Inferior parietal cortex (tissue), 1 donor: ENCODE data around the gene TFAP2A.
A peak's percentile ranks its signal among the peaks of the same experiment; 100 is the strongest.

Experiments used
- DNase-seq: peaks from one replicate; pipeline ENCODE4 v3.0.0-alpha.2; 2016; ENCODE audit errors: extremely low spot score

TFAP2A gene

DNA sequence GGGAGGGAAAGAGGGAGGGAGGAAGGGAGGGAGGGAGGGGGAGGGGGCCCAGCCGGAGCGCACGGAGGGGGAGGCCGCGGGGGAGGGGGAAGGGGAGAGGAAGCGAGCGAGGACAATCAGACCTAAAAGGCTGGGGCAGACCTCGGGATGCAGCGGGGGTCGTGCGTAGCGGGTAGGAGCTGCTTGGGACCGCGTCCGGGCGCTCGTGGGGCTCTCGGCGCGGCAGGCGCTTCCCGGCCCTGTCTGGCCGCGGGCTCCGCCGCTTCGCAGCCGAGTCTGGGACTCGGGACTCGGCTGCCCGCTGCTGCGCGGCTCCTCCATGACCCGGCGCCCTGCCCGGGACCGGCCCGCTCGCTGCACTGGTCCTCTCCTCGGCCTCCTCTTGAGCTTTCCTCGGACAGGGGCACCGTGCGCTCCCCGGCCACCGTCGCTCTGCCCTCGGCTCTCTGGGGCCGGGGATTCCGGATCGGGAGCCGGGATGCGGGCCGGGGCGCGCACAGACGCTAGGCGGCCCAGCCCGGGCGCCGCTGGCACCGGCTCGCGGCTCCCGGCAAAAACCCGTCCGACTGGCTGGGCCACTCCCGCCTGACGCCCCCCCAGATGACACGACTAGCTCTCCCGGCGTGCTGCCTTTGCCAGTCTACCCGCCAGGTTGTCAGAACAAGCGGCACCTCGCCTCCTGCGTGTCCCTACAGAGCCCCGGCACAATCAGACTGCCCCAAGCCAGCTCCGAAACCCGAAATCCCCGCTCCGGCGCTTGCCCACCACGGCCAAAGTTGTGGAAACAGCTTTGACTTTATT, 2.2 kb downstream of the TFAP2A start:
- DNase-seq: no peak

DNA sequence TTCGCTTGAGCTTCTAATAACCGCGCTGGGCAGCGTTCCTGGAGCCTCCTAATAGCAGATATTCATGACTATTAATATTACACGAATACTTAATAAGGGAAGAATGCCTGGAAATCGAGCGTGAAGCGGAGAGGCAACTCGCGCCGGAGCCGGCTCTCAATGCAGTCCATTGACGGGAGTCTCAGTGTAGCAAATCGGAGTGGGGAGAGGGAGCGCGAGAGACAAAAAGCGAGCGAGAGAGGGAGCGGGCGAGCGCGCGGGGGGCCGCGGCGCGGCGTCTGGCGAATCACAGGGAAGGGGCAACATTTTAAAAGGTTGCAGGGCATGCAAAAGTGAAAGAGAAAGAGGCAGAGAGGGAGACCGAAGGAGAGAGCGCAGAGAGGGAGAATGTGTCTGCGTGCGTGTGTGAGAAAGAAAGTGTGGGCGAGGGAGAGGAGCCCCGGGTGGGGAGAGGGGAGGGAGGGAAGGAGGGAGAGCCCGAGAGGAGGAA, 2.9 kb downstream of the TFAP2A start:
- no peak for DNase-seq

DNA sequence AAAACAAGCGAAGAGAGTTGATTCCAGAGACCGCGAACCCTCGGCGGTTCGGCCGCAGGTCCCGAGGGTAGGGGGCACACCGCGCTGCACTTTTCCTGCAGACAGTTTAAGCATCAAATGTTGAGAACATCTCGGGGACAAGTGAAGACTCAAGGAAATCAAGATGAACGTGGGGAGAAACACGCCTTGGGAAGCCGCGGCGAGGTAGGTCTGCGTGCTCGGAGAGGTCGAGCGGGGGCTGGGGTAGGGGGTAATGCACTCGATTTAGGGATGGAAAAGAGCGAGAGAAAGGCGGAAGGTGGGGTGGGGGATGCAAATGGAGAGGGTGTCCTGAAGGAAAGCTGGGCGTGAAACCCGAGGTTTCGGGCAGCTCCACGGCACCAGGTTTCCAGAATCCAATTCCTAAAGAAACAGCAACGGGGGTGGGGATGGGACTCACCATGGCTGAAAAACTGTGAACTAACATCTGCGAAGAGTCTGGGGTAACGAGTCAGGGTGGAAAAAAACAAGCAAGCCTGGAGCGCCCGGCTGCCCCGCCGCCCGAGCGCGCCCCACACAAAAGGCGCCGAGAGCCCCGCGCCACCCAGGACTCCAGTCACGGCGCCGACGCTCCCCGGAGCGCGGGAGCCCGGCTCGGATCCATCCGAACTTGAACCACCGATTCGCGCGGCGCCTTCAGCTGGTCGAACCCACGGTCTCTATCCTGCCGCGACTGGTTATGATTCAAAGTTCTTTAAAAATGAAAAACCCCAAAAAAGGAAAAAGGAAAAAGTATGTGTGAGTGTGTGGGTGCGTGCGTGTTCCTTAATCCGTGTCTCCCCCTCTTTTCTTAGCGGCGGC, 3.5 kb downstream of the TFAP2A start:
- DNase-seq: no peak

DNA sequence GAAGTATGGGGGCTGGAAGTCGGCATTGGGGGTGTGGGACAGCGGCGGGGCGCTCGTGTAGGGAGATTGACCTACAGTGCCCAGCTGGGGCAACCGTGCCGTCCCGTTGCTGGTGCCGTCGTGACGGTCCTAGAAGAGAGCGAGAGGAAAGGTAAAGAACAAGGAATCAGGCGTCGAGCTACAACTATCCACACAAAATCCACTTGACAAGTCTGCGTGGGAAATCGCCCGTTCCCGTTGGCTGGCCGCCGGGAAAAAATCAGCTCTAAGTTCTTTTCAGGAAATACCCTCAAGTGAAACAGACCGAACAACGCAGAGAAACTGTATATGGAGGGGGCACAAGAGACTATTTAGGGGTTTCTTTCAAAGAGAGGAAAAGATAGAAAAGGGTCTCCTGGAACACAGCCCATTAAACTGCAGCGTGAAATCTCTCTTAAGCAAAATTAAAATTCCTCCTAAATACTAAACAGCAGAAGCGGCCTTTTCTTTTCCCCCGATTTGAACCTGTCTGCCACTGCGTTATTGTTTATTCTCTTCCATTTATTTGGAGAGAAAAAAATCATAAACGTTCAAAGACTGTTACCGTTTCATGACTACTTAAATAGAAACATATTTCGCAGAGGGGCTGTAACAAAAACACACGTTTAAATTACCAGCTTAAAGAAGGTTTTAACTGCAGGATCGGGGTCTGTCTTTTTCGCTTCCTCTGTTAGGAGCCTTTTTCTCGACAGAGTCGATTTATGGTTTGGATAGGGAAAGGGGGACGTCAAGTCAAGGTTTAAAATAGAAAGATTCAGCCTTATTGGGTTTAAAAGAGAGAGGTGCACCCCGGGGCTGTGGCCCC, 4.4 kb downstream of the TFAP2A start:
- no peak for DNase-seq

DNA sequence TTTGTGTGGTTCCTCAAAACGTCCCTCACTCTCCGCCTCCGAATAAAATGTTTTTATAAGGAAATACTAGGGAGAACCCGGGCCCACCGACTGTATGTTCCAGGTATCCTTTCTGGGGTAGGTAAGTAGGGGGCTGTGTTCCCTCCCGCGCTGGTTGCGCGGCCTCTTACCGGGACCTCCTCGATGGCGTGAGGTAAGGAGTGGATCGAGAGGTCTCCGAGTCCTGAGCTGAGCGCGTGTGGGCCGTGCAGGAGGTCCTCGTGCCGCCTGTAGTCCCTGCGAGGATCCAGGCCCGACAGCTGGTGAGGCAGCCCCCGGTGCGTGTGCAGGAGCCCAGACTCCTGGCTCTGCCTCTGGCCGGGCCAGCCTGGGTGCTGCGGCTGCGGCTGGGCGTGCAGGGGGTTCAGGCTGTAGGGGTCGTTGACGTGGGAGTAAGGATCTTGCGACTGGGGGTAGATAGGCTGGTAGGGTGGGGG, 5.1 kb downstream of the TFAP2A start:
- no peak for DNase-seq

DNA sequence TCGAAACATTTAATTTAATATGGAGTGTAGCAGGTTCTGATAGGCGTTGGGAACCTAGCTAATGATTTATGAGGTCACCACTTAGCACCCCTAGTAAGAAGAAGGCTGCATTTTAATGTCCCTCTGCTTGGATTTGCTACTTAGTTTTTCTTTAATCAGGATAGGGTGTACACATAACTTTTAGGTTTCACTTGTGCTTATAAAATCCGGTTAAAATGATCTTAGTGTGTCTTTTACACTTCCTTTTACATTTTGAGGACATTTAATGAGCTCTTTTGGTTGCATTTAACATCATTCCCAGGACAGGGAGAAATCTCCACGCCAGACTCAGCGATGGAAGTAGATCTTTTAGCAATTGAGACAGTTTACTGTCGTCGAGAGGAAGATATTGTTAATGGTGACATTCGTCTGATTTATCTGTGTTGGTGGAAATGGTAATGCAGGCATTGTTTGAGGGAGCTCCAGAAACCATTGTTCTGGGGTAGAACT, 5.6 kb downstream of the TFAP2A start:
- no peak for DNase-seq

DNA sequence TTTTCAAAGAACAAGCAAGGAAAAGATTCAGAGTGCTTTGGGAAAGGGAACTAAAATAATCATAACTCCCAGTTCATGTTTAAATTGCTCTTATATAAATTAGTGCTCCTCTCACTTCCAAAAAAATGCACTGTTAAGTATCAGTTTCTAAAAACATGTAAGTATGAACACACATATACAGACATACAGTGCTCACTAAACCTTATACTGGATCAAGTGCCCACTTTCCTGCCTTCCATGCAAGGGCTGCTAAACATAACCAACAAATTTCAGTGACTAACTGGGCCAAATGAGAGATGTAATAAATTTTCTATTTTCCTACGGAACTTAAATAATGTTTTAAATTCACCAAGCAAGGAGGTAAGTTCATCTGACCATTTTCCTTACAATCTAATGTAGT, 6.4 kb downstream of the TFAP2A start:
- no peak for DNase-seq

DNA sequence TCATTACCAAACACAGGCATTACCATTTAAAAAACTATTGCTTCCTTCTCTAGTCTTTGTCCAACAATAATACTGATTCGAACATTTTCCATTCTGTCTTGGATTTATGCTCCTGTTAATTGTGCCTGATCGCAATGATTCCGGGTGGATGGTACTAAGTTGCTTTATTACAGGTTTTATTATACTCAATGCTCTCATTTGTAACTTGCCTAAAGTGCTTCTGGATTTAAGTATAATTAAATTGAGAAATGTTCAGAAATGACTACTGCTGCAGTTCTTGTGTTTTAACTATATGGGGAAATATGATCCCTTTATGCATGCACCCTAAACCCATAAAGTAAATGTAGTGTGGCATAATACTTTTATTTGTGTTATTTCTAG, 7.2 kb downstream of the TFAP2A start:
- no peak for DNase-seq

DNA sequence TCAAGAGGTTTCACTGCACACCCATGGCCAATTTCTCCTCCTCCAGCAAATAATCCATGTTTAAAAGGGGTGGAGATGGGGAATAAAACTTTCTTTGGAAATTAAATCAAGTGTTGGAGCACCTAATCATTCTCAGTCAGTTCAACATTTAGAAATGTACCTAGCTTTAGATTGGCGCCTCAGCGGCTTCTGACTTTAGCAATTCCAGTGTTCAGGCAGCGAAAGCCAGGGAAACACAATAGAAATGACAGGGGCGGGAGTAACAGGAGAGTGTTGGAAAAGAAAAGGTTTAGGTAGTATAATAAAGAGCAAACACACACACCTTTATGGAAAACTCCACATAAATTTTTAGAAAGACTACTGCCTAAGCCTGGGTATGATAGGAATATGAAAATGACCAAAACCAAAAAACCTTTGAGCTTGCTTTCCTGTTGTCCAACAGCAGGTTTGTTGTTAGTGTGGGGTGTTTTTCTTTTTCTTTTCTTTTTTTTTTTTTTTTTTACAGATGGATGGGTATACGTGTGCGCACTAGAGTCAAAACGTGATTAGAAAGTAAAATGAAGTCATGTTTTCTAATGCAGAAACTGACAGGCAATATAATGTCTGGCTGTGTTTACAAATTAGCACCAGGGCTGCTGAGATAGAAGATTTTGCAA, 7.7 kb downstream of the TFAP2A start:
- no peak for DNase-seq

DNA sequence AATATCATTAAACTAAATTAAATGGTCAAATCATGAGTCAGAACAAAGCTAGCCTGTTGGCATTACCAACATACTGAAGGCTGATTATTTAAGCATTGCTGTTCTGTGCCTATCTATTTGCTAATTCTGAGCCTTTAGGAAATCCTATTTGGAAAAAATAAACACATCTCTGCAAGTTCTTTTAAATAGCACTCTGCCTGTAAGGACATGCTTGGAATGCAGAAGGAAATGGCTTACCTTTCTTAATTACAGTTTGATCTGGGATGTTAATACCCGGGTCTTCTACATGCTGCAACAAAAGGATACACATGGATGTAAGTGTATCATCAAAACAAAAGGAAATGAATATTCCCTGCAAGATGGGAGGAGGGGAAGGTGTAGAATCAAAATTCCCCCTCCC, 8.3 kb downstream of the TFAP2A start:
- DNase-seq: no peak

DNA sequence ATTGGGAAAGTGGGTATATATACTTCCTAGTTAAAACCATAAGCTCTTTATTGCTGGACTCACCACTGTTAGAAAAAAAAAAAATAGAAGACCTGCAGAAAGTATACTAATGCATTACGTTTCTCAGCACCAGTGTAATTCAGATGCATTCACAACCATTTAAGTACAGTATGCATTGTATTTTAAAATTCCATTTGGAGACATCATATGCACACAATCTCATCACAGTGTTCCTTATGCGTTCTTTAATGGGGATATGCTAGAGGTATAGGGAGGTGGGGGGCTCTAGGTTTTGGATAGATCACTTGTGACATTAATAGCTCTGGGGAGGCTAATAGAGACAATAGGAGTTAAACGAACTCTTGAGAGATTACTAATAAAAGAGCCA, 9.4 kb downstream of the TFAP2A start:
- DNase-seq: no peak

DNA sequence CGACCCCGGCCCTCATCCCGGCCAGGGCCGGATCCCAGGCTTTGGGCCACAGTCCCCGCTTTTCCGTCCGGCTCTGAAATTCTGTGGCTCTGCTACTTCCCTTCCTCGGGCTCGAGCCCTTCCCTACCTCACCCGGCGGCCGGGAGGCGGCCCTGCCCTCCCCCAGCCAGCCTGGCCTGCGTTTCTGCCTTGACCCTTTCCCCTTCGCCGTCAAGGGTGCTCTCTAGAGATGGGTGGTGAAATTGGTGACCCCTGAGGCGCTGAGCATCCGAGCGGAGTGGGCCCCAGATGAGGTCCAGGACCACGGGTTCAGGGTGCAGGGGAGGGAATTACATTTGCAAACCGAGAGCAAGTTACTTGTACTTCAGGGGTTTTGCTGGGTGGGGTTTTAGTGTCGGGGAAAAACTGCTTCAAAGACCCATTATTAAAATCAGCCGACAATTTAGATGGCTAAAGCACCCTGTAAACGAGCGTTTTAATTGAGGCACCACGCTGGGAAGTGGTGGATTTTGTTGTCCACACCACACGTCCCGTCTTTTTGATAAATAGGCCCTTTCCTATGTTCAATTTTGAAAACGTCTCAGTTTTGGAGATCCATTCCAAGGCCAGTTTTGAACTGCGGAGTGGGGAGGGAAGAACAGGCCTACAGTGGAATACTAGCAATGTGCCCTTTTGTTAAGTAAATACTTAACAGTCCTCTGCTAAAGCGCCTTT, 9.9 kb downstream of the TFAP2A start:
- no peak for DNase-seq

DNA sequence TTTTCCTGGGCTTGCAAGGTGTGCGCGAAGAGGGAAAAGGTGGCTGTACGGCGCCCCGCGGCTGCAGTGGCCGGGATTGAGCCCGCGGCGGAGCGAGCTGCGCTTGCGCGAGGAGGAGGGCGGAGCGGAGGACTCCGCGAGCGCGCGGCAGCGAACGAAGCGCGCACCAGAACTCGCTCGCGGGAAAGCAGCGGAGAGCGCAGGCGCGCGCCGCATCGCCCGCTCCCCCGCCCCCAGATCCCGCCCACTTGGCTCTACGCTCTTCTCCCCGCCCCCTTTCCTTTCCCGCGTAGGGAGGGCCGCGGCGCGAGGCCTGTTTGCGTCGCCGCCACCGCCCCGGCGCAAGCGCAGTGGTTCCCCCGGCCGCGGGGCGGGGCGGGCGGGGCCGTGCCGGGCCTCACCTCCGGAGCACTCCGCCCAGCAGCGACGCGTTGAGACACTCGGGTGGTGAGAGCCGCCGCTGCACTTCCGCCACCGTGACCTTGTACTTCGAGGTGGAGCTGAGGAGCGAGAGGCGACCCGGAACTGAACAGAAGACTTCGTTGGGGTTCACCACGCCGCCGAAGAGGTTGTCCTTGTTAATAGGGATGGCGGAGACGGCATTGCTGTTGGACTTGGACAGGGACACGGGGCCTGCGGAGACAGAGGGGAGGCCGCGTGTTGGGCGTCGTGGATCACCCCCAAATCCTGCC, 10.6 kb downstream of the TFAP2A start:
- peak; percentile 86 for DNase-seq

DNA sequence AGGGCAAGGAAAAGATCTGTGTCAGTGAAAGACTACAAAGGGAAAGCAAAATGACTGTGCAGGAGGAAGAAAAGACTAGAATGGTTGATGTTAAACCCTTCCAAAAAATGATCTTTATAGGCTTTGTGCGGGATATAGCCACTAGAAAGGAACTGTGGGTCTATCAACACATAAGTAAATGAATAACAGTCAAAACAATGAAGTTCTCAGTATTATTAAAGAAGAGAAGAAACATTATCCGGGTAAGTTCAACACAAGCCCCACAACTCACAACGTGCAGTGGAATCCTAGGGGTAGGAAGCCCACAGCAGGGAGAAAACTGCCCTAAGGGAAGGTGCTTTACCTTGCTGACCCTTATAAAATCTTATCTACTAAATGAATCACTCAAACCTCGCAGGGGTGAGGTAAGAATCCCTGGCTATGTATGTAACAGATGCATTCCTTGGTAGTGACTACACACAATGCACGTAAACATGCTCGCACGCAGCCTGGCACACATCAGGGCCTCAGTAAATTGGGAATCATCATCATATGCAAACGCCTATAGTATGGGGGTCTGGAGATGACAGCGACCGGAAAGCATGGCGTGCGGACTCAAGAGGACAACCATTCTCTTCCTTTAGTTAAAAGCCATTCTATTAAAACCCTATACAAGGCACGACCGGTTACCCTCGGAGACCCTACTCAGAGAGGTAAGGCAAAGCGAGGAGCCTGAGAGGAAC, 11.3 kb downstream of the TFAP2A start:
- no peak for DNase-seq

DNA sequence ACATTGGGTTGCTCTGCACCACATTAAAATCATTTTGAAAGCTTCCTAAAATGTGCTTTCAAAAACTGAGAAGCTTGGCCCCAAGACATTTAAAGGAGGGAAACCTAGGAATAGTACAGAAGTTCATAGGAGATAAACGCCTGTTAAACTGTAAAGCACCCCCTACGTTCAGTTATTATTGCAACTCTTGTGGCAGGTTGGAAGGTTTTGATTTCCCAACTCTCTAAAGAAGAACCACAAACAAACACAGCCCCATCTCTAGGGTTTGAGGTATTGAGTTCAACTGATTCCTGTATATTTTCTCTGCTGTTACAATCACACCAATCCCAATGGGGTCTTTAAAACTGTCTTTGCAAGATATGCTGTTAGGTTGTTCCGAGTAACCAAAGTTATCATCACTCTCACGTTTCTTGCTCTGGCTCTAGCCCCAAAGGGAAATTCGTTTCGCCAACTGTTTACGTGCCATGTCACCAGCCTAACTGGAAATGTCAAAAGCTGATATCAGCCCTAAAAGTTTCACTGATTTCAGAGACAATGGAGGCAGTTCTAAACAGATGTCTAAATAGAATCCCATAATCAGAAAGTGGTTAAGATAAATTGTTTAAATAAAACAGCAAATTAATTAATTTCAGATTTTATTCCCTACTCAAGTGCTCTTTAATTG, 12.1 kb downstream of the TFAP2A start:
- no peak for DNase-seq

DNA sequence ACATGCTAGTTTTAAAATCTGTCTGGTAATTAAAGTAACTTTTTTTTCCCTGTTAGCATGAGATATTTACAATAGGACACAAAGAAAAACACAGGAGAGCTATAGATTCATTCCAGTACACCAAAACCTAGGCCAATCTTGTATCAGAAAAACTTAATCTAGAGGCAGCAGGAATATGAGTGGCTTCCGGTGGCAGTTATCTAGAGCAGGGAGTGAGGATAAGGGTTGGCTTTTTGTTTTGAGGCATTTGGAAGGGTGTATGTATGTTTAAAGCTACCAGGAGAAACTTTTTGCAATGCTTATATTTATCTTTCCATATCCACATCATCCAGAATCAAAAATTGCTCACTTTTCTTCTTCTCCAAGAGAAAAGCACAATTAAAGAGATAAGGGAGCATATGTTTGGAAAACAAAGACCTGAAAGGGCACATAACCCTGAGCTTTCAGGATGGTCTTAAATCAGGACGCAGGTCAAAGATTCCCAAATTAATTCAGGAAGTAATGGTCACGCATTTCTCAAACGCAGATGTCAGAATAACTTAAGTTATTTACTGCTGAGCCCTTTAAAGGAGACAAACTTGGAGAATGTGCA, 13.1 kb downstream of the TFAP2A start:
- DNase-seq: no peak

DNA sequence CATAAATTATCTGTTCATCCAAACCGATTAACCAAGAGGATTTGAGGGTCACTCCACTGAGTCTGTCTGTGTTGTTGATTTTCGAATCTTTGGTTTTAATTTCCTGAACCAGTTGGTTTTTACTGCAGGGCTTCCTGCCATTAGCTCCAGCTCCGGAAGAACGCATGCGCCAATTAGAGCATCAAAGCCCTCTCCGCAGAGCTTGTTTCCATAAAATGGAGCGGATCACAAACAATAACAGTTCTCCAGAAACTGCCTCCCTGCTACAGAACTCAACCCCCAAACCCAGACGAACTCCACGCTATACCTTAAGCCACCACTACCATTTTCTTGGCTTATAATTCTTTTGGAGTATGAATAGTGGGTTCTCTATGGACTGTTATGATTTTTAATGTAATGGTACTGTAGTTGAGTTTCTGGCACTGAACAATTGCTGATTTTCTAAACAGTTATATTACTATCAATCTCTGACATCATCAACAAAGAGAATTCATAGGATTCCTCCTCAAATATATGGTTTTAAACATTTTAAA, 13.8 kb downstream of the TFAP2A start:
- DNase-seq: no peak

DNA sequence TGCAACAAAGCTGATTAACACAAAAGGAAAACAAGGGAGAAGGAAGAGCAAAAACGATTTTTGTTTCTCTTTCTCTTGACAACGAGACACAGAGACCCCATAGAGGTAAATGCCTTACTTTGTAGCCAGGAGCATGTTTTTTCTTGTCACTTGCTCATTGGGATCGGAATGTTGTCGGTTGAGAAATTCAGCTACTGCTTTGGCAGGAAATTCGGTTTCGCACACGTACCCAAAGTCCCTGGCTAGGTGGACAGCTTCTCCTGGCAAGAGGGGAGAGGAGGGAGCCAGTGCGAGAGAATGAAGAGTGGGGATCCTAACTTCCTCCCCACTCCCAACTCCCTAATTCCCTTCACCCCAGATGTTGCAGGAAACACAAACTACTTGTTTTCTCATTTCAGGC, 14.5 kb downstream of the TFAP2A start:
- no peak for DNase-seq
